Gastrocnemius medialis (tissue), 4 donors: Measurements from ENCODE around the gene CEP104.

Source experiments
- CTCF ChIP-seq, 5 experiments: fragments of 450-650 bp in 3 of 5; fragments of 200-600 bp in 2 of 5; sonication (generic) in 2 of 5; IDR thresholded peaks in 4 of 5; conservative IDR thresholded peaks in 1 of 5; 1 replicate in 4 of 5; 2 replicates in 1 of 5; pipeline ENCODE4 v1.5.1; 2016 to 2019; ENCODE audit warnings: antibody characterized with exemption in 5 of 5, mild to moderate bottlenecking in 3 of 5, moderate library complexity in 3 of 5
- POLR2A ChIP-seq, 2 donors: fragments of 450-650 bp; IDR thresholded peaks; one replicate each; pipeline ENCODE4 v1.6.1; 2017; ENCODE audit warnings: antibody characterized with exemption in 2 of 2, mild to moderate bottlenecking in 2 of 2, moderate library complexity in 2 of 2

- TF ChIP-seq CTCF (IDR thresholded peaks at IDR 0.05 in 4 of 5, conservative IDR thresholded peaks at IDR 0.05 in 1 of 5) (no peak), POLR2A (IDR thresholded peaks at IDR 0.05) (no peak)
Measured at GRCh38 chr1:3852711-3853485, 4.1 kb downstream of the CEP104 start.
